GM04504 (cell line): Measurements from ENCODE around the gene CACNB2.
A peak's percentile ranks its signal among the peaks of the same experiment; 100 is the strongest.

ENCODE experiments used
- DNase-seq: peaks from one replicate; pipeline ENCODE4 v3.0.0-alpha.2; 2012; ENCODE audit warnings: low read depth

The CACNB2 gene

GRCh38 chr10:18455086-18455884 is 315.1 kb downstream of the CACNB2 start:
- no peak for DNase-seq

- DNase-seq, result no peak
Observed at GRCh38 chr10:18456984-18457383, 316.8 kb downstream of the CACNB2 start.

- no peak for DNase-seq
Observed at GRCh38 chr10:18460032-18460431, 319.8 kb downstream of the CACNB2 start.

- no peak for DNase-seq
Observed at GRCh38 chr10:18463673-18464211, 323.5 kb downstream of the CACNB2 start.

GRCh38 chr10:18469125-18469524 is 328.9 kb downstream of the CACNB2 start:
- no peak for DNase-seq

GRCh38 chr10:18472977-18473376 is 332.8 kb downstream of the CACNB2 start:
- no peak for DNase-seq

GRCh38 chr10:18473424-18474117 is 333.3 kb downstream of the CACNB2 start:
- no peak for DNase-seq

GRCh38 chr10:18474118-18474455 is 333.9 kb downstream of the CACNB2 start:
- no peak for DNase-seq

GRCh38 chr10:18476076-18476647 is 335.9 kb downstream of the CACNB2 start:
- no peak for DNase-seq

- no peak for DNase-seq
Observed at GRCh38 chr10:18478354-18478753, 338.1 kb downstream of the CACNB2 start.

- no peak for DNase-seq
Observed at GRCh38 chr10:18479502-18479901, 339.3 kb downstream of the CACNB2 start.

- DNase-seq, result no peak
Observed at GRCh38 chr10:18483516-18484186, 343.4 kb downstream of the CACNB2 start.

GRCh38 chr10:18486438-18486837 is 346.2 kb downstream of the CACNB2 start:
- DNase-seq, result no peak

GRCh38 chr10:18490755-18491154 is 350.5 kb downstream of the CACNB2 start:
- no peak for DNase-seq

GRCh38 chr10:18497806-18498369 is 357.7 kb downstream of the CACNB2 start:
- DNase-seq, result no peak

- no peak for DNase-seq
Observed at GRCh38 chr10:18498998-18499397, 358.8 kb downstream of the CACNB2 start.

- no peak for DNase-seq
Observed at GRCh38 chr10:18500576-18500975, 360.4 kb downstream of the CACNB2 start.

GRCh38 chr10:18501198-18501597 is 361.0 kb downstream of the CACNB2 start:
- peak; percentile 4 for DNase-seq

- DNase-seq, result no peak
Observed at GRCh38 chr10:18501629-18502028, 361.4 kb downstream of the CACNB2 start.

- DNase-seq, result no peak
Observed at GRCh38 chr10:18504161-18504560, 363.9 kb downstream of the CACNB2 start.

GRCh38 chr10:18505456-18506118 is 365.4 kb downstream of the CACNB2 start:
- DNase-seq, result no peak

GRCh38 chr10:18508587-18508986 is 368.4 kb downstream of the CACNB2 start:
- no peak for DNase-seq
